ENCODE measurements around the gene KLRB1.
"Not testable (repeated sequence)": the region's sequence is repeated elsewhere in the genome, so short reads cannot be mapped to it uniquely, and the experiment has no call there.

Gene KLRB1

DNA sequence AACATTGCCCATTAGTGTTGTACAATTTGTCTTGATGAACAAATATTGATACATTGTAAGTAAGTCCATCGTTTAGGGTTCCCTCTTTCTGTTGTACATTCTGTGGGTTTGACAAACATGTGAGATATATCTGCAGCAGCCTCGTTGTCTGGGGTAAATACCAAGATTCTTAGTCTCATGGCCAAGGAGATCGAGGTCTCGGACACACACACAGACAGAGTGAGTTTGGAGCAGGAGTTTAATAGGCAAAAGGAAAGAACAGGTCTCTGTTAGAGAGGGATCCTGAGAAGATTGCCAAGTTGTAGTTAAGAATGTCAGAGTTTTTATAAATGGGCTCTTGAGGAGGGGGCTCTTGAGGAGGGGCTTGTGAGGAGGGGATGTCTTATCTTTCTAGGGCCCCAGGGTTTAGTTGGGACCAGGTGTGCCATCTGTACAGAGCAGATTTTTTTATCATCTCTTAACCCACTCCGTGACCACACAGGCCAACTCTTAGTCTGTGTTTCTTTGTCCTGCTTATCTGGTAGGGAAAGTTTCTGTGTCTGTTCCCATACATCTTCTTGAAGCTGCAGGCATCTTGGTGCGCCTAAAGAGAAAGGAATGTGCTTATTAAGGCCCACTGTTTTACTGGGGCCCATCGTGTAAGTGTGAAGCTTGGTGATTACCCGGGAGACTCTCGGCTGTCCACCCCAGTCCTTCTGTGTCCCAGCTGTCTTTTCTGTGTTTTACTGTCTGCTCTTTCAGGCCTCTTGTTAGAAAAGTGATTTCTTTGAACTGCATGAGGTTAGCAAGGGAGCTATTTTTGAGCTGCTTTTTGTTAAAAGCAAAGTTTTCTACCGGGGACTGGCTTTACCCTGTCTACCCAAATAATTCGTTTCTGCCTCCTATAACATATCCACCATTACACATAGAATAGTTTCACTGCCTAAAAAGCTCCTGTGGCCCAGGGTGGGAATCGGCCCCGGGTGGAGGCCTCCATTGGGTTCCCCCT lies 39.4 kb upstream of the KLRB1 start:
- TF ChIP-seq ZFX (IDR thresholded peaks at IDR 0.05; ENCODE audit: borderline replicate concordance) = no peak
- no peak for TF ChIP-seq CTCF (IDR thresholded peaks at IDR 0.05)
- peak overlapping the region; percentile 80 for H3K27ac ChIP-seq

DNA sequence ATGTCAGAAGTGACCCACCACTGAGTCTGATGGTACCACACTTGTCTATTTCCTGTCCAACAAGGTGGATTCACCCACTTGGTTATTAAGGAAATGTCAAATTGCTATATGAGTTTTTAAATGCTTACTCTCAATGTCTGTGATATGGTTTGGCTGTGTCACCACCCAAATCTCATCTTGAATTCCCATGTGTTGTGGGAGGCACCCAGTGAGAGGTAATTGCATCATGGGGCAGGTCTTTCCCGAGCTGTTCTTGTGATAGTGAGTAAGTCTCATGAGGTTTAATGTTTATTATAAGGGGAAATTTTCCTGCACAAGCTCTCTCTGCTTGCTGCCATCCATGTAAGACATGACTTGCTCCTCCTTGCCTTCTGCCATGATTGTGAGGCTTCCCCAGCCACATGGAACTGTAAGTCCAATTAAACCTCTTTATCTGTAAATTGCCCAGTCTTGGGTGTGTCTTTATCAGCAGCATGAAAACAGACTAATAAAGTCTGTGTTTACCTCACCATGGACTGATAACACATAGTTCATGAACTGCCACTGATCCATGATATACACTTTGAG lies 37.4 kb upstream of the KLRB1 start:
- H3K27ac ChIP-seq = not testable (repeated sequence)

GRCh38 chr12:9643266-9643660 lies 35.5 kb upstream of the KLRB1 start:
- no peak overlapping the region for H3K27ac ChIP-seq
- TF ChIP-seq CTCF (IDR thresholded peaks at IDR 0.05) (no peak), ZFX (IDR thresholded peaks at IDR 0.05; ENCODE audit: borderline replicate concordance) (no peak)

DNA sequence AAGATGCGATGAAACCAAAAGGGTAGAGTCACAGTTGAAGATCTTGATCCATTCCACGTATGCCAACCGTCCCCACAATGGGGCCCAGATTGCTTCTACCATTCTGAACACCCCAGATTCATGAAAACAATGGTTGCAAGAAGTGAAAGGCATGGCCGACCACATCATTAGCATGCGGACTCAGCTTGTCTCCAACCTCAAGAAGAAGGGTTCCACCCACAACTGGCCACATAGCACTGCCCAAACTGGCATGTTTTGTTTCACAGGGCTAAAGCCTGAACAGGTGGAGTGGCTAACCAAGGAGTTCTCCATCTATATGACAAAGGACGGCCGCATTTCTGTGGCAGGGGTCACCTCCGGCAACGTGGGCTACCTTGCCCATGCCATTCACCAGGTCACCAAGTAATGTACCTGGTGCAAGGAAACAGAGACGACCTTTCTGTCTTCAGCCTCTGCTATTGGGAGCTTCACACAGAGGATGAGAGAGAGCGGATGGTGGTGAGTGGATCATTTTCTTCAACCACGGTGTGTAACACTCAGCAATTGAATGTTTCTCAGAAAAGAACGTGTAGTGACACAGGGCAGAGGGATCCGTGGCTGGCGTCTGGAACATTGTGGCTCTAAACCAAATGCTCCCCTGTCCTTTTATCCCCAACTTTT lies 35.0 kb upstream of the KLRB1 start:
- no peak overlapping the region for H3K27ac ChIP-seq
- no peak for TF ChIP-seq ZFX (IDR thresholded peaks at IDR 0.05; ENCODE audit: borderline replicate concordance)
- TF ChIP-seq CTCF (IDR thresholded peaks at IDR 0.05) = no peak

DNA sequence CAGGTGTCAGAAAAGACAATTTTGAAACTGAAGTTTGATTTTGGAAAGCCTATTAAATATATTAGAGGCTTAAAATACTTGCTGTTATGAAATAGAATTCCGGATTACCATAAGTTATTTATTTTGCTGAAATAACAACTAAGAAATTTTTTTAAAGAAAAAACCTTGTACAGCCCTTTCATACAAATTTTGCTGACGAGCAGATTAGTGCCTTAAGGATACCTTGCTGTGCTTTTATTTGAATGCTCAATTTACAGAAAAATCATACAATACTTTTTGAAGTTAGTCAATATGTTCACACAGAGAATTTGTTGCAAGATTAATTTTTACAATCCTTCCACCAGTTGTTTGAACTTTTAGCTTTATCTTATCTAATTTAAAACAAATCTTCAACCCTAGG lies 32.3 kb upstream of the KLRB1 start:
- no peak for TF ChIP-seq CTCF (IDR thresholded peaks at IDR 0.05)
- TF ChIP-seq ZFX (IDR thresholded peaks at IDR 0.05; ENCODE audit: borderline replicate concordance) = no peak
- no peak overlapping the region for H3K27ac ChIP-seq

DNA sequence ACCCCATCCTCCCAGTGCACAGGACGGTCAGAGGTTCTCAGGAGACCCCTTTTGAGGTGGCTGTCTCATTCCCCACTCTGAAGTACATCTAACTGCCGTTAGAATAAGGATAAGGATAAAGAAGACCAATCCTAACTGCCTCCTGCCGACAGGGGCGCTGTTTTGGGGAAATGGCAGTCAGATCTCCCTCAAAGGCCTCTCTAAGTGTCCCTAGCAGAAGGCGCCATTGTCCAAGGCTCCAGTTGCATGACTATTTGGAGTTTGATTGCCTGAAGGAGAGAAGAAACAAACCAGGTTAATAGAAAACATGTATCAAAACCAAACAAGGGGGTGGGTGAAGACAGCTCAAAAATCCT lies 29.1 kb upstream of the KLRB1 start:
- TF ChIP-seq CTCF (IDR thresholded peaks at IDR 0.05) = peak; percentile 69
- no peak for TF ChIP-seq ZFX (IDR thresholded peaks at IDR 0.05; ENCODE audit: borderline replicate concordance)
- no peak overlapping the region for H3K27ac ChIP-seq

DNA sequence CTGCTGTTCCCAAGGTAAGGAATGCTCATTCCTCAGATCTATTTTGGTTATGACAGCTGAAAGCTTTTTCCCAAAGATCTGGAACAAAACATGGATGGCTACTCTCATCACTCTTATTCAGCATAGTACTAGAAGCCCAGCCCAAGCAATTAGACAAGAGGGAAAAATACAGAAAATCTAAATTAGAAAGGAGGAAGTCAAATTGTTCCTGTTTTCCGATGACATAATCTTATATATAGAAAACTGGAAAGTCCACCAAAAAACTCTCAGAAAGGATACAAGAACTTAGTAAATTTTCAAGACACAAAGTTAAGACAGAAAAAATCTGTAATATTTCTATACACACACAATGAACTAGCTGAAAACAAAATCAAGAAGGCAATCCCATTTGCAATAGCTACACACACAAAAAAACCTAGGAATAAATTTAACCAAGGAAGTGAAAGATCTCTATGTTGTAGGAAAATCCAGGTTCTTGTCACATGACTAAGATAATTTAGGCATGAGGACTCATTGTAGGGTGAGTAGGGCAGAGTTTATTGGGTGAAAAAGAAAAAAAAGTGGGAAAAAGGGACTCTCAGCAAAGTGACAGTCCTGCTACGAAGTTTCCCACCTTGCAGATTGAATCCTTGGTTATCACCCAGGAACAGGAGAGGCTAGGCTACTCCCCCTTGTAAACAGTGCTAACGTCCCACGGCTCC lies 28.6 kb upstream of the KLRB1 start:
- no peak for TF ChIP-seq ZFX (IDR thresholded peaks at IDR 0.05; ENCODE audit: borderline replicate concordance)
- no peak for TF ChIP-seq CTCF (IDR thresholded peaks at IDR 0.05)
- no peak overlapping the region for H3K27ac ChIP-seq
